Measurements from ENCODE around the gene HSPA2.

The HSPA2 gene

DNA sequence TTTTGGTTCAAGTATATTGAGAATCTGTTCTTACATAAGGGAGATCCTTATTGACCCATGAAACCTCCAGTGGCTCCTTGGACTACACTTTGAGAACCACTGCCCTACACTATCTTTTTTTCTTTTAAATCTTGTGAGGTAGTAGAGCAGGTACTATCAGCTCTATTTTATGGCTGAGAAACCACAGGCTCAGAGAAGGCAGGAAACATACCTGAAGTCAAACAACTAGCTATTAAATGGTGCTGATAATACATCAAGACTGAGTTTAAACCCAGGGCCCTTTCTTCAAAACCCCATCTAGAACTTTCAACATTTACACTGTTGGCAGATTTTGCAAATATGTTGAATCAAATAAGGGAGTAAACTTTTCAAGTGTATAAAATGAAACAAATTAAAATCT is 43.8 kb upstream of the HSPA2 start:
- Histone ChIP-seq H3K27me3 (ENCODE audit: control insufficient read depth, insufficient read depth, low read length) (no peaks in the 10 kb centered on the region), H3K4me1 (peaks cover 32% of the 10 kb centered on the region), H3K4me3 (ENCODE audit: low read depth, low read length) (no peak overlapping the region), H2AFZ (no peak overlapping the region), H3K79me2 (peaks cover 13% of the 10 kb centered on the region), H3K9ac (no peak overlapping the region), H3K36me3 (ENCODE audit: control insufficient read depth, insufficient read depth, low read length) (no peaks in the 10 kb centered on the region), H3K4me2 (ENCODE audit: low read length) (no peak overlapping the region), H3K9me3 (ENCODE audit: control insufficient read depth, low read length) (no peaks in the 10 kb centered on the region), H3K27ac (no peak overlapping the region)
- TF ChIP-seq CTCF (IDR thresholded peaks at IDR 0.05), result no peak

DNA sequence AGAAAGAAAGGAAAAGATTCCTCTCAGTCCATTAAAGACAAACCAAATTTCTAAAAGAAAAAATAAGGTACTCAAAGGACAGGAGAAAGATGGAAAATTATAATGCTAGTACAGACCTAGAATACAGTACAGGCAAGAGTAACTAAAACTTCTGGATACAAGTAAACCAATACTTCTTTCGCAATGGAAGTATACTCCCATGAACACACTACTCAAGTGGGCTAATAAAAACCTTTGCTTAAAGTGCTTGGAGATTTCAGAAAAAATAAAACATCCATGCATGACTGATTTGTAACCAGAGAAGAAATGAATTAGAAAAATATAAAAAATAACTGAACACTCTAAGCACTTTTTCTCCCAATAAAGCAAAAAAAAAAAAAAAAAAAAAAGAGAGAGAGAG is 40.5 kb upstream of the HSPA2 start:
- Histone ChIP-seq H3K36me3 (ENCODE audit: control insufficient read depth, insufficient read depth, low read length) (no peaks in the 10 kb centered on the region), H2AFZ (no peak overlapping the region), H3K27me3 (ENCODE audit: control insufficient read depth, insufficient read depth, low read length) (no peaks in the 10 kb centered on the region), H3K4me2 (ENCODE audit: low read length) (no peak overlapping the region), H3K4me1 (peaks cover 29% of the 10 kb centered on the region), H3K4me3 (ENCODE audit: low read depth, low read length) (no peak overlapping the region), H3K79me2 (peaks cover 14% of the 10 kb centered on the region), H3K9ac (no peak overlapping the region), H3K9me3 (ENCODE audit: control insufficient read depth, low read length) (no peaks in the 10 kb centered on the region), H3K27ac (no peak overlapping the region)
- TF ChIP-seq CTCF (IDR thresholded peaks at IDR 0.05), result no peak

DNA sequence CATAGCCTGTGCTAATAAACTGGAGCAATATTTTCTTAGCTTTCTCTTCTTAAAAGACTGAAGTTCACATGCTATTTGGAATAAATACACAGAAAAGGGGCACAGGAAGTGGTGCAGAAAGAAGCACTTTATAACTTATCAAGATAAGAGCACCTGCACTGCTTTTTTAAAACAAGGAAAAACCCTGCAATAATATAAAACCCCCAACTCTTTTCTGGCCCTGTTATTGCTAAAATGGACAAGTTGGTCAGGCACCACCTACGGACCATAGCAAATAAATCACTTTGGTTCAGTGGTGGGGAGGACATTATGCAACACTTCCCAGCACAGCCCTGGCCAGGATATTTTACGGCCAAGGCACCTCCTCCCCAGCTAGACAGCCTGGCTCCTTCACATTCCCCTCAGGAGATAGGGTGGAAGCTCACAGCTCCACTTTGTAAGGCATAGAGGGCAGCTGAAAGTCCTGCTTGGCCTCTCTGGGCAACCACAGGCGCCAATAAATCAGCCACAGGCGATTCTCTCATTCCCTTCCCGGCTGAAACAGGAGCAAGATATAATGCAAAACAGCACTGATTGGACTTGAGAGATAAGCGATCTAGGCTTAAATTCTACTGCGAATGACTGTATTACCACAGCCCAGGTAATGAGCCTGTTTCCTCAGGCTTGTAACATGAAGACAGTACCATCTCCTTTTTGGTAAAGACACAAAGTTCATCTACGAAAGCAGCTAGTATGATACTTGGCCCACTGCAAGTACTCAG is 39.0 kb upstream of the HSPA2 start:
- Histone ChIP-seq H3K4me2 (ENCODE audit: low read length) (peak overlapping the region; percentile 93), H3K9me3 (ENCODE audit: control insufficient read depth, low read length) (no peaks in the 10 kb centered on the region), H3K9ac (no peak overlapping the region), H2AFZ (peak overlapping the region; percentile 67), H3K36me3 (ENCODE audit: control insufficient read depth, insufficient read depth, low read length) (no peaks in the 10 kb centered on the region), H3K4me3 (ENCODE audit: low read depth, low read length) (no peak overlapping the region), H3K27ac (peak overlapping the region; percentile 97), H3K27me3 (ENCODE audit: control insufficient read depth, insufficient read depth, low read length) (no peaks in the 10 kb centered on the region), H3K79me2 (peaks cover 25% of the 10 kb centered on the region), H3K4me1 (peaks cover 29% of the 10 kb centered on the region)
- no peak for TF ChIP-seq CTCF (IDR thresholded peaks at IDR 0.05)

- Histone ChIP-seq H3K36me3 (ENCODE audit: control insufficient read depth, insufficient read depth, low read length) (no peaks in the 10 kb centered on the region), H3K9ac (no peak overlapping the region), H3K27me3 (ENCODE audit: control insufficient read depth, insufficient read depth, low read length) (no peaks in the 10 kb centered on the region), H2AFZ (peak overlapping the region; percentile 99), H3K4me1 (peaks cover 26% of the 10 kb centered on the region), H3K79me2 (peaks cover 26% of the 10 kb centered on the region), H3K4me3 (ENCODE audit: low read depth, low read length) (peak overlapping the region; percentile 89), H3K9me3 (ENCODE audit: control insufficient read depth, low read length) (no peaks in the 10 kb centered on the region), H3K27ac (peak overlapping the region; percentile 97), H3K4me2 (ENCODE audit: low read length) (peak overlapping the region; percentile 93)
- TF ChIP-seq CTCF (IDR thresholded peaks at IDR 0.05), result no peak
These were observed 38.1 kb upstream of the HSPA2 start for GRCh38 chr14:64502456-64502855.

Data from parathyroid adenoma (tissue), 2 donors.